HG03066 (cell line): ENCODE results near the gene RNF141.

ENCODE experiments used
- ATAC-seq: cut with Tn5 transposase; IDR thresholded peaks from one replicate; pipeline ENCODE4 v1.9.1; 2021; ENCODE audit warnings: low read depth; ENCODE audit not compliant: unreplicated experiment

The RNF141 gene

GRCh38 chr11:10485646-10486045 is 55.3 kb downstream of the RNF141 start:
- ATAC-seq, result no peak

GRCh38 chr11:10484461-10485180 is 56.4 kb downstream of the RNF141 start:
- ATAC-seq, result no peak

- no peak for ATAC-seq
These were observed 57.4 kb downstream of the RNF141 start for GRCh38 chr11:10483584-10483983.

- ATAC-seq, result no peak
These were observed 57.8 kb downstream of the RNF141 start for GRCh38 chr11:10483174-10483573.

- no peak for ATAC-seq
These were observed 59.2 kb downstream of the RNF141 start for GRCh38 chr11:10481560-10482349.

GRCh38 chr11:10480760-10481159 is 60.2 kb downstream of the RNF141 start:
- no peak for ATAC-seq

- no peak for ATAC-seq
These were observed 61.0 kb downstream of the RNF141 start for GRCh38 chr11:10480026-10480425.

GRCh38 chr11:10478574-10479550 is 62.1 kb downstream of the RNF141 start:
- no peak for ATAC-seq

GRCh38 chr11:10478066-10478465 is 62.9 kb downstream of the RNF141 start:
- ATAC-seq, result no peak

GRCh38 chr11:10477690-10478046 is 63.3 kb downstream of the RNF141 start:
- ATAC-seq, result no peak

- no peak for ATAC-seq
These were observed 63.9 kb downstream of the RNF141 start for GRCh38 chr11:10476927-10477689.

GRCh38 chr11:10476342-10476741 is 64.6 kb downstream of the RNF141 start:
- ATAC-seq, result no peak

GRCh38 chr11:10474551-10474950 is 66.4 kb downstream of the RNF141 start:
- no peak for ATAC-seq

GRCh38 chr11:10473371-10473770 is 67.6 kb downstream of the RNF141 start:
- no peak for ATAC-seq

- no peak for ATAC-seq
These were observed 78.2 kb downstream of the RNF141 start for GRCh38 chr11:10462746-10463300.
